Spleen (tissue), 7 donors: ENCODE measurements around the gene INS.
A peak's percentile ranks its signal among the peaks of the same experiment; 100 is the strongest.

Experiments
- POLR2A ChIP-seq, 3 donors: fragments of 450-650 bp; IDR thresholded peaks; one replicate each; pipeline ENCODE4 v1.5.1; 2017; ENCODE audit warnings: antibody characterized with exemption in 3 of 3, mild to moderate bottlenecking in 1 of 3
- POLR2AphosphoS5 ChIP-seq, 3 donors: sonication (generic); formaldehyde crosslinking; IDR thresholded peaks; one replicate each; pipeline ENCODE4 v1.5.1; 2017; ENCODE audit warnings: antibody characterized with exemption in 3 of 3
- TF ChIP-seq, protein P1 (sequence below), 11 experiments: fragments of 200-600 bp in 7 of 11; fragments of 450-650 bp in 4 of 11; sonication (generic) in 4 of 11; IDR thresholded peaks in 8 of 11; conservative IDR thresholded peaks in 3 of 11; 1 replicate in 7 of 11; 2 replicates in 4 of 11; pipeline versions ENCODE4 v1.4.0 to v1.8.0; 2016 to 2021; ENCODE audit warnings: antibody characterized with exemption in 11 of 11, inconsistent platforms in 4 of 11, mild to moderate bottlenecking in 1 of 11
- donor health status: DM: no; HTN: no; CAD: no; lungs with moderate emphysema.
- donor health status: DM: no; HTN: no; CAD: no.
- donor health status: DM: no; HTN: no; CAD: no.

DNA sequence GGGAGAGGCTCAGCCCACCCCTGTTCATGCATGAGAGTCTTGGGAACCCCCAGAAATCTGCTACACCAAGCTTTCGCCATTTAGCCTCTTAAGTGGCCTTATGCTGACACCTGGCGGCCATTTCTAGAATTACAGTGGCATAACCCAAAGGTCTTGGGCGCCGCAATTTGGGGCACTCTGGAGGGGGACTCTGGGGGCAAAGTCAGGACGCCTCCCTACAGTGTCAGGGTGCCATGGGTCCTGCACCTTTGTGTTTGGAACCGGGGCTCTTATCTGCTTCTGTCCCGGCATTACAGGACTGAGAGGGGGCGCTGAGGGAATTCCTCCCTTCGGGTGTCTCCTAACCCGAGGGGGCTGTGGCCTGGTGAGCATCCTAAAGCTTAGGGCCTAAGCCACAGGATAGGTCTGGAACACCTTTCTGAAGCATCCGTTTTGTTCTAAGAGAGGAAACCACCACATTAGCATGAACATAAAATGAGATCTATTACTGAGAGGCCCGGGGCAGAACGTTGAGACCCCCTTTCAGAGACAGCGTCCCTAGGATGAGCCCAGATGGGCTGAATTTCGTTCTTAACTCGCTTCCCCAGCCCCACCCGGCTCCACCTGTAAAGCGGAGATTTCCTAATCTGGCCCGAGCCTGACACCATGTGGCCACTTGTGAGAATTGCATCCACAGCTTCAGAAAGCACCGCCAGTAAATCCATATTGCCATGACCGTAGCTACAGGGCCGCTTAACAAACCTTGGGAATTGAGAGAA, 9.3 kb downstream of the INS start:
- TF ChIP-seq POLR2A (IDR thresholded peaks at IDR 0.05) (no peak), POLR2AphosphoS5 (IDR thresholded peaks at IDR 0.05) (no peak)
- TF ChIP-seq, protein P1, sequence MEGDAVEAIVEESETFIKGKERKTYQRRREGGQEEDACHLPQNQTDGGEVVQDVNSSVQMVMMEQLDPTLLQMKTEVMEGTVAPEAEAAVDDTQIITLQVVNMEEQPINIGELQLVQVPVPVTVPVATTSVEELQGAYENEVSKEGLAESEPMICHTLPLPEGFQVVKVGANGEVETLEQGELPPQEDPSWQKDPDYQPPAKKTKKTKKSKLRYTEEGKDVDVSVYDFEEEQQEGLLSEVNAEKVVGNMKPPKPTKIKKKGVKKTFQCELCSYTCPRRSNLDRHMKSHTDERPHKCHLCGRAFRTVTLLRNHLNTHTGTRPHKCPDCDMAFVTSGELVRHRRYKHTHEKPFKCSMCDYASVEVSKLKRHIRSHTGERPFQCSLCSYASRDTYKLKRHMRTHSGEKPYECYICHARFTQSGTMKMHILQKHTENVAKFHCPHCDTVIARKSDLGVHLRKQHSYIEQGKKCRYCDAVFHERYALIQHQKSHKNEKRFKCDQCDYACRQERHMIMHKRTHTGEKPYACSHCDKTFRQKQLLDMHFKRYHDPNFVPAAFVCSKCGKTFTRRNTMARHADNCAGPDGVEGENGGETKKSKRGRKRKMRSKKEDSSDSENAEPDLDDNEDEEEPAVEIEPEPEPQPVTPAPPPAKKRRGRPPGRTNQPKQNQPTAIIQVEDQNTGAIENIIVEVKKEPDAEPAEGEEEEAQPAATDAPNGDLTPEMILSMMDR (IDR thresholded peaks at IDR 0.05 in 8 of 11, conservative IDR thresholded peaks at IDR 0.05 in 3 of 11), result peak; percentile 62 to 92 (median 85)
